CMK (cell line): ENCODE measurements around the gene ORAI2.
"Not testable (repeated sequence)": the region's sequence is repeated elsewhere in the genome, so short reads cannot be mapped to it uniquely, and the experiment has no call there.

ENCODE experiments used
- DNase-seq: peaks from one replicate; pipeline ENCODE4 v3.0.0-alpha.2; 2010; ENCODE audit warnings: low read depth

ORAI2 gene

DNA sequence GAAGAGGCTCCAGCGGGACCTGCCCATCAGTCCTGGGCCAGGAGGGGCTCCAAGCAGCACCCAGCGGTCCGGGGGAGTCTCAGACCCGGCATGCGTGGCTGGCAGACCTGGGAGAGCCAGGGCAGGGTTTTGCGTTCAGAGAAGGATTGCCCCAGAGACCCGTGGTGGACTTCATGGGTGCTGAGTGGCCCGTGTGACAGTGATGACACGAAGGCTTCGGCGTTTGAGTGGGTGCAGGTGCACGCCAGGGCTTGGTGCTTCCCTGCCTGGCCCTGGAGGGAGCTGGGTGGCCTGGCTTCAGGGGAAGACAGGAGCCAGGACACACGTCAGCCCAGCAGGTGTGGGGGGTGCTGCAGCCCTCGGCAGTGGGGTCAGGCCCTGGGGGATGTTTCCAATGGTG is 13.9 kb downstream of the ORAI2 start:
- no peak for DNase-seq

DNA sequence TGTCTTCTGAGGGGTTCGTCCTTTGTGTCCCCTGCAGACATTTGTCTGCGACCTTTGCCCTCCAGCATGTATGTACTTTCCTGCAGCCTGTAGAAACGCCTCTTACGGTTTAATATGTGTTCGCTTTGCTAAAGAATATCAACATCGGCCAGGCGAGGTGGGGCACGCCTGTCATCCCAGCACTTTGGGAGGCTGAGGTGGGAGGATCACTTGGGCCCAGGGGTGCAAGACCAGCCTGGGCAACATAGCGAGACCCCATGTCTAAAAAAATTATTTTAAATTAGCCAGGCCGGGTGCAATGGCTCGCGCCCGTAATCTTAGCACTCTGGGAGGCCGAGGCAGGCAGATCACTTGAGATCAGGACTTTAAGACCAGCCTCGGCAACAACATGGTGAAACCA is 15.8 kb downstream of the ORAI2 start:
- no peak for DNase-seq

DNA sequence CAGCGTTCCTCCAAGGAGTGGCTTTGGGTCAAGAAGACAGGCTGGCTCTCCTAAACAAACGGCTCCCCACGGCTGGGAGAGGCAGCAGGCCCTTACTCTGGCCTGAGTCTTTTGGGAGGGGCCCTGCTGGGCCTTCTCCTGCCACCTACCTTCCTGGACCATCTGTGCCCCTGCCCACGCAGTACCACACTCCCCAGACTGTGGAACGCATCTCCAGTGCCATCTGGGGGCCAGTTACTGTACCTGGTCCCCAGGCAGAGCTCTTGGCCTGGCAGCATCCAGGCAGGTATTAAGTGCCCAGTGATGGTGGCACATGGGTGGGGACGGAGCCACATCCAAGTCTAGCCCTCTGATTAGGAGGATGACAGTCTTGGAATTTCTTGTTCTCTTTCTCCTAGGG is 16.9 kb downstream of the ORAI2 start:
- DNase-seq, result no peak

DNA sequence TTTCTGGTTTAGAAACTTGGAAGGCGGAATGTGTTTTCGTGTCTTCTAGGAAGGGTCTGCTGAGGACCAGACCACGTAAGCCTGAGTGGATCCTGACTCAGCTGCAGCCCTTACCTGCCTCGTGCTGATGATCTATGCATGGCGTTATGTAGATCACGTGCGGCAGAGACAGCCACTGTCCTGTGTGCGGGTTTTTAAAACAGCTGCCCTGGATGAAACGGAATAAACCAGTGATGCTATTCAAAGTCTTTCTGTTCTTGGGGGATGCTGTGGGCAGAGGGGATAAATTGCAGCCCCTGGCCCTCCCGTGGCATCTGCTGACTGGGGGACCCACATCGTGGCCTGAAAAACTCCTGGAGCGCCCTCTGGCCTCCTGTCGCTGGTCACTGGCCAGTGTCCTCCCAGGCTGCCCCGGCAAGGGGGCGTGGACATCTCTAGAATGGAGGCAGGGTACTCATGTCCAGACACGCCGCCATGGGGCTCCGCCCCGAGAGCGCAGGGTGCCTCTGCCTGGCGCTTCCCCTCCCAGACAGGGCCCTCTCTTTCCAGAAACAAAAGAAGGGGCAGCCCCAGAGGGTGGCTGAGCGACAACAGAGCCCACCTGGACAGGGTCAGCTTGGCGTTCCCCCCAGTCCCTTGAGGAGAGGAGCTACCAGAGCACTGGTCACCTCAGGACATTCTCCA is 18.1 kb downstream of the ORAI2 start:
- DNase-seq, result no peak

DNA sequence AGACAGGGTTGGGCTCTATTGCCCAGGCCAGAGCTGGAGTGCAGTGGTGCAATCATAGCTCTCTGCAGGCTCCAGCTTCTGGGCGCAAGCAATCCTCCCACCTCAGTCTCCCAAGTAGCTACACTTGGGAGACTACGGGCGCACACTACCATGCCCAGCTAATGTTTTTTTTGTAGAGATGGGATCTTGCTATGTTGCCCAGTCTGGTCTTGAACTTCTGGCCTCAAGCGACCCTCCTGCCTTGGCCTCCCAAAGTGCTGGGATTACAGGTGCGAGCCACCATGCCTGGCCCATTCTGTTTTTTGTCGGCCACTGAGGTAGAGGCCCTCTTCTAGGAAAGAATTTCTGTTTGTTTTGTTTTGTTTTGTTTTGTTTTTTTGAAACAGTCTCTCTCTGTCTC is 19.1 kb downstream of the ORAI2 start:
- no peak for DNase-seq

DNA sequence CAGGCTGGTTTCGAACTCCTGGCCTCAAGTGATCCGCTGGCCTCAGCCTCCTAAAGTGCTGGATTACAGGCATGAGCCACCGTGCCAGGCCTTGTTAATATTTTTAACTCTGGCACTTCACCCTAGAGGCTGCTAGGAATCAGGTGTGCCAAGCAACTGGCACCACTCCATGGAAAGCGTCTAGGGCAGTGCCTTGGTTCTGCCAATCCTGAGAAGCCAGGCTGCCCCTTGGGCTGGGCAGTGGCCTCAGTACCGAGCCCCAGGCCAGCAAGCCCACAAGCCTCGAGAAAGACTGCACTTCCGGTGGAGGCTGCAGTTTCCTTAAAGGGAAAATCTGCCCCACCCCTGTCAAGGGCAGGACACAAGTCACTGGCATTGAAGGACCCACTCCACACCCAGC is 19.9 kb downstream of the ORAI2 start:
- no peak for DNase-seq

DNA sequence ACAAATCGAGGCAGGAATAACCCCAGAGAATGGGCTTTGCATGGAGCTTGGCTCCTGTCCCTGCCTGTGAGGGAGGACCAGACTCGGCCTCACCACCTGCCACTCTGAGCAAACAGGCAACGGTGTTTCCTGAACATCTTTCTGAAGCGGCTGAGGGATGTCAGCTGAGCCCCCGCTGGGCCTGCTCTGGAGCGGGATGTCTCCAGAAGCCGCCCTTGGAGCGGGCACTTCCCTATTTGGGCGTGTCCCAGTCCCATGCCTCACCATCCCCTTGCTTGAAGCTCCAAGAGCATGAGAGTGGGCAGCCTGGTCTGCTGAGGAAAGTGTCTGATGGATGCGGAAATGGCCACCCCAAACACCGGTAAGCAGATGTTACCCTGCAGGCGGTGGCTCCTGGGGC is 21.1 kb downstream of the ORAI2 start:
- DNase-seq, result no peak

DNA sequence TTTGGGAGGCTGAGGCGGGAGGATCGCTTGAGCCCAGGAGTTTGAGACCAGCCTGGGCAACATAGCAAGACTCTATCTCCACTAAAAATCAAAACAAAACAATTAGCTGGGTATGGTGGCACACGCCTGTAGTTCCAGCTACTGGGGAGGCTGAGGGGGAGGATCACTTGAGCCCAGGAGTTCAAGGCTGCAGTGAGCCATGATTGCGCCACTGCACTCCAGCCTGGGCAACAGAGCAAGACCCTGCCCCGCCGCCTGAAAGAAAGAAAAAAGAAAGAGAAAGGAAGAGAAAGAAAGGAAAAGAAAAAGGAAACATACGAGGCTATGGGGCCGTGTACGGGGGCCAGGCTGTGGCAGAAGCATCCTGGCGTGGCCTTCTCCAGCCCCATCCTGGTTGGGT is 21.6 kb downstream of the ORAI2 start:
- DNase-seq, result not testable (repeated sequence)

DNA sequence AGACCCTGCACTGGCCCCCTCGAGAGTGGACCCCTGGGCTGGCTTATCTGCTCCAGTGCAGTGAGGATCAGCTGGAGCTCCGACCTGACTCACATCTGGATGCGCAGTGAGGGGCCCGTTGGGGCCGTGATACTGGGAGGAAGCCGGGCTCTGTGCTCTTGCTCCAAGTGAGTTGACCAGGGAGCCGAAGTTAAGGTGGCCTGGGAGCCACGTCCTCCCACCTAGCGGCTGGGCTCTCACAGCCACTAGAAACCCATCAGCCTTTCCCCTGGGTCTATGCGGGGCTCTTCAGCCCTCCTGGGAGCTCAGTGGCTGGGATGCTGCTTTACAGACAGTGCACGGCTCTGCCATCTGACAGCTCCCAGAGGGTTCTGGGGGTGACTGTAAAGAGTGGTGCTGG is 22.2 kb downstream of the ORAI2 start:
- no peak for DNase-seq

DNA sequence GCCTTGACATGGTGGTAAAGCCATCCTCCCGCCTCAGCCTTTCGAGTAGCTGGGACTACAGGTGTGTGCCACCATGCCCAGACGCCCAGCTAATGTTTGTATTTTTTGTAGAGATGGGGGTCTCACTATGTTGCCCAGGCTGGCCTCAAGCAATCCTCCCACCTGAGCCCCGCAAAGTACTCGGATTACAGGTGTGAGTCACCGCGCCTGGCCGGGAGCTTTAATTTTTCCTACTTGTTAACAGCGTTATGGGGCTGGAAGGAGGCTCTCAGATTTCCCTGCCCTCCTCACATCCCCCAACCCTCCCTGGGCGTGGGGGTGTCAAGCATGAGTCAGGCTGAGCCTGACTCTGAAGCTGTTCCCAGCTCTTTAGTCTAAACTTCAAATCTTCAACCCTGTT is 23.0 kb downstream of the ORAI2 start:
- DNase-seq, result no peak

DNA sequence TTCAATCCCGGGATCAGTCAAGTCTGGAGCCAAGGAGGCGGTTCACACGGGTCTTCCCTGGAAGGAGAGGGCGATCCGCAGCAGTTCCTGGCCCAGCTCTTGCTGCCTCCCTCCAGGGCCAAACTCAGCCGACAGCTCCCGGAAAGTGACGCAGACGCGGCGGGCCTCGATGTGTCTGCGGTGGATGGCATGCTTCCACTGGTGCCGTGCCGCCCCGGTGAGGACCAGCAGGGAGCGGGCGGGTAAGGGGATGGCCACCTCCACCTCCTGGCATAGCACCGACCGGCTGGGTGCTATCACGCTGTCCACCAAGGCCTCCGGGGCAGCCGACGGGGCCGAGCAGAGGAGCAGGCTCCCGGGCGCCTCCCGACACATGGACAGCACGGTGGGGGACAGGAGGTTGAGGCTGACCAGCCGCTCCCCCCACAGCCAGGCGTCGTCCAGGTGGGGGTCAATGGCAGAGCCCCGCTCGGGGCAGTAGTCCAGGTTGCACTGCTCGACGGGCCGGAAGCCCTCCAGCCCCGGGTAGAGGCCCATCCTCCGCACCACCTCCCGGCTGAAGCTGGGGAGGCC is 24.1 kb downstream of the ORAI2 start:
- no peak for DNase-seq

DNA sequence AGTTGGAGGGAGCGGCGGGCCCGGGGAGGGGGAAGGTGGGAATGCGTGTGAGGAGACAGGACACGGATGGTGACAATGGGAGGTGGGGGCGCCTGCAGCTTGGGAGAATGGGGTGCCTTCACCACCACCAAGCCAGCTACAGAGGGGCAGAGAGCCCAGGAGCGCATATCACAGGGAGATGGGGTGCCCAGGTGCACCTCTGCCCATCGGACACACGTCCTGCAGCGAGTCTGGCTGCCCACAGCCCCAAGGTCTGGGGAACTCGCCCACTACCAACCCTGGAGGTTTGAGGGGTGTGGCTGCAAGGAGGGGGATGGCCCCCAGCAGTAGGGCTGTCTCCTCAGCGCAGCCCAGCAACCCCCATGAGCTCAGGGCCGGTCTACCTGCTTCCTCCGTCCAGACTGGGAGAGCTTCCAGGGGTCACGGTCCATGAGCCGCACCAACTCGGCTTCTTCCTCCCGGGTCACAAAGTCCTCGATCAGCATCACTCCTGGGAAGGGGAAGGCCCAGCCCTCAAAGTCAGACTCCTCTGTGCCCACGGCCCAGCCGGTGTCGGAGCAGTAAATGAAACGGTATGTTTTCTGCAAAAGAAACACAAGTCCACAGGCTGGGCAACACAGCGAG is 26.0 kb downstream of the ORAI2 start:
- DNase-seq, result no peak

DNA sequence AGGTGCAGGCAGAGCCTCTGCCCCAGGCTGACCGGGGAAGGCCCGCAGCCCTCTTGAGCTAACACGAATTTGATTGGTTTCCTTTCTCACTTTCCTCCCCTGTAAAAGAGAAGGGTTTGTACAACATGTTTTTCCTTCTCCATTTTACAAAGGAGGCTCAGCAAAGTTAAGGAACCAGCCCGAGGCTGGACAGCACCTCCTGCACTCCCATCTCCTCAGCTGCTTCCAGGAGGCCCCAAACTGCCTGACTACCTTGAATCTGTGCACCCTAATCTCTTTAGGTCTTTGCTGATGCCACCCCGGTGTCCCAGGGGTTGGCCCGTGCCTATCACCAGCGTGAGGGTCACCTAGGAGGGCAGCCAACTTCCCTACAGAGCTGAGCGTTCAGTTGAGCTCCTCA is 27.1 kb downstream of the ORAI2 start:
- DNase-seq, result no peak

DNA sequence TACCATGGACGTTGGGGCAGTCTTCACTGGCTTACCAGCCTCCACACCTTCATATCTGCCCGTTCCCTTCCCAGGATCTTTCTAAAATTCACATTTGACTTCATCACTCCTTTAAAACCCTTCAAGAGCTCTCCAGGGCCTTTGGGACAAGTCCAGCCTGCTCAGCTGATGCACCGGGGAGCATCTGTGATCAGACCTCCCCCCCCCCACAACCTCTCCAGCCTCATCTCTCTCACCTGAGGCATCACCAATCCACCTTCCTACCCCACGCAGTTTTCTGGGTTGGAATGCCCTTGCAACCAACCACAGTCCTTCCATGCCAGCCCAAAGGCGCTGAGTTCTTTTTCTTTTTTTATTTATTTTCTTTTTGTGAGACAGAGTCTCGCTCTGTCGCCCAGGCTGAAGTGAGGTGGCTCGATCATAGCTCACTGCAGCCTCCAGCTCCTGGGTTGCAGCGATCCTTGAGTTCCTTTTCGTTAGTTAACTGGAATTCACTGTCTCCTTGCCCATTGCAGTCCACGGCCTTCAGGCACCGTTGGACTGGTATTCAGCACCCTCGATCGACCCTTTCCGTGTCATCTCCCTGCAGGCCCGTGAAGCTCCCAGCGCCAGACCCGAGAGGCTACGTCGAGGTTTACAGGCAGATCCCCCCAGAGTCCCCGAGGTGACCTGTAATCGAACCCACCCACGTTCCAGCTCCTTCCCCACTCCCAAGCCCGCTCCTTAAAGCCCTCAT is 30.6 kb downstream of the ORAI2 start:
- no peak for DNase-seq

DNA sequence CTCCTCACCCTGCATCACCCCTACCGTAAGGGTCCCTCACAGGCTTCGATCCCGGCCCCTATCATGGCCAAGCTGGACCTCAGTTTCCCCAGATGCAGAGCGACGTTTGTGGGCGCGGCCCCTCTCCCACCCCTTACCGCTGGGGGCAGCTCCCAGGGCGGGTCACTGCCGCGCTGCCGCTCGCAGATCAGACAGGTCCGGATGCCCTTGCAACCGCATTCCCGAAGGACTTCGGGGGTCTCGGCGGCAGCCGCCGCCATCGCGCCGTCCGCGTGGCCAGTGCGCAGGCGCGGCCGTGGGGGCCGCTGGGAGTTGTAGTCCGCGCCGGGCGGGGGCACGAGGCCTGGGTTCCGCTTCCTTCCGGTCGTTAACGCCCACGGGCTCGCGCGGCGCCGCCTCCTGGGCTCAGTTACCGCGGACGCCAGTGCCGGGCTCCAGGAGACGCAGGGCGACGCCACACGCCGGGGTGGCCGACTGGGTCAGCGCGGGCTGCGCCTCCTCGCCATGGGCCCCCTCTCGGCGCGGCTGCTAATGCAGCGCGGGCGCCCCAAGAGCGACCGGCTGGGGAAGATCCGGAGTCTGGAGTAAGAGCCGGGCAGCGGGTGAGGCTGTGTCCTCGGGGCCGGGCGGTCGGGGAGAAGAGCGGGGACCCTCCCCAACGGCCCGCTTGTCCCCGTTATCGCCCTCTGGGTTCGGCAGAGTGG is 31.4 kb downstream of the ORAI2 start, which contains the start of the genes ALKBH4 and LRWD1:
Gene ALKBH4, minus strand, starts transcription at position 287 of the 704 bp plus-strand sequence. Its CDS starts 27 bp downstream, at position 260.
Gene LRWD1, plus strand, starts transcription at position 408 of the 704 bp plus-strand sequence. Its CDS starts 97 bp downstream, at position 505.
- DNase-seq, result peak; percentile 90

DNA sequence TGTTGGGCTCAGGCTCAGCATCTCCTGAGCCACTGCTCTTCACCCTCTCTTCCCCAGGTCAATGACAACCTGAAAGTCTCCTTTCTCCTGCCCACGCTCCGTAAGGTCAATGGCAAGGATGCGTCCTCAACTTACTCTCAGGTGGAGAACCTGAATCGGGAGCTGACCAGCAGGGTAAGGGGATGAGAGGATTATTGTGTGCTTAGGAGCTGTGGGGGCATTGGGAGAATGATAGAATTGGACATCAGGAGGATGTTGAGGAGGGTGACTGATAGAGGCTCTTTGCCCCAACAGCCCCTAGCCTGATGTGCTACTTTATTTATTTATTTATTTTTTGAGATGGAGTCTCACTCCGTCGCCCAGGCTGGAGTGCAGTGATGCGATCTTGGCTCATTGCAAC is 32.7 kb downstream of the ORAI2 start:
- DNase-seq, result no peak

DNA sequence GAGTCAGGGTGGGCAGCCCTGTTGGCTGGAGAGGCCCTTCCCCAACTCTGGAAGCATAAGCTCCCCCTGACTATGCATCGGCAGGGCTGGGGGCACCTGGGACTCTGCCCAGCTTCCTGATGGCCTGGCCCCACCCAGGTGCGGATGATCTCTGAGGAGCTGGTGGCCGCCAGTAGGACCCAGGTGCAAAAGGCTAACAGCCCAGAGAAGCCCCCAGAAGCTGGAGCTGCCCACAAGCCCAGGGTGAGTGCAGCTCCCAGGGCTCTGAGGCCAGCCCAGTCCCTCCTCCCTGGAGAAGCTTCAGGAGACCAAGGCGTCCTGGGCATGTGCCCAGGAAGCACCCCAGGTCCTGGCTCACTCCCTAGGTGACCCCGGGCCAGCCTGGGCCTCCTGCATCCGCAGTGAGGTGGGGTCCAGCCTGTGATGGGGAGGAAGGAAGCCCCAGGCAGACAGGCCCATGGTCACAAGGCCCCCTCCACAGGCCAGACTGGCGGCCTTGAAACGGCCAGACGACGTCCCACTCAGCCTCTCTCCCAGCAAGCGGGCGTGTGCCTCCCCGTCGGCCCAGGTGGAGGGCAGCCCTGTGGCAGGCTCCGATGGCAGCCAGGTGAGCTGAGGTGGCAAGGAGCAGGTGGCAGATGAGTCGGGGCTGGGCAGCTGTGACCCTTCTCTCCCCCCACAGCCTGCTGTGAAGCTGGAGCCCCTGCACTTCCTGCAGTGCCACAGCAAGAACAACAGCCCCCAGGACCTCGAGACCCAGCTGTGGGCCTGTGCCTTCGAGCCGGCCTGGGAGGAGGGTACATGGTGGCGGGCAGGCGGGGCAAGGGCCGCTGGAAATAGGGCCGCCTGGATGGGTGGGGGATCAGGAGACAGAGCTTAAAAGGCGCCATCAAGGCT is 34.5 kb downstream of the ORAI2 start:
- DNase-seq, result no peak

DNA sequence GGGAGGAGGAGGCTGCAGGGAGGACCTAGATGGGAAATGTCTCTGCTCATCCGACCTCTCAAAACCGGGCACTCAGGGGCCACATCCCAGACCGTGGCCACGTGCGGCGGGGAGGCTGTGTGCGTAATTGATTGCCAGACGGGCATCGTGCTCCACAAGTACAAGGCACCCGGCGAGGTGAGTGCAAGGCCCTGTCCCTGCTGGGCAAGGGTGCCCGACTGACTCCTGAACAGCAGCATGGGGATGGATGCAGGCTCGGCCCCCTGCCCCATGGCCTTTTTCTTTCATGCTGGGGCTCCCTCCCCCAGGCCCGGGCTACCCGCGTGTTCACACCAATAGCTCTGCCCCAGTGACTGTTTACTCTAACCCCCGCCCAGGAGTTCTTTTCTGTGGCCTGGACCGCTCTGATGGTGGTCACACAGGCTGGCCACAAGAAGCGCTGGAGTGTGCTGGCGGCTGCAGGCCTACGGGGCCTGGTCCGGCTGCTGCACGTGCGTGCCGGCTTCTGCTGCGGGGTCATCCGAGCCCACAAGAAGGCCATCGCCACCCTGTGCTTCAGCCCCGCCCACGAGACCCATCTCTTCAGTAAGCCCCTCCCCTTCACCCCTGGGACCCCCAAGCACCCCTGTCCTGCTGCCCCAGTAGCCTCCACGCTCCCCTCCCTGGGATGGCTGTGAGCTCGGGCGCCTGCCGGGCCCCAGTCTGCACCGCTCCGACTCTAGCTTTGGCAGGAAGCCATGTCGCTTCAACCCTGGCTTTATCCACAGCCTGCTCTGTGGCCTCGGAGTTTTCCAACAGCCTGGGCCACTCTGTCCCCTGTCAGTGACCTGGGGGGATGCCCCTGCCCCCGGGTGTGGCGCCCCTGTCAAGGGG is 35.3 kb downstream of the ORAI2 start:
- DNase-seq, result no peak

DNA sequence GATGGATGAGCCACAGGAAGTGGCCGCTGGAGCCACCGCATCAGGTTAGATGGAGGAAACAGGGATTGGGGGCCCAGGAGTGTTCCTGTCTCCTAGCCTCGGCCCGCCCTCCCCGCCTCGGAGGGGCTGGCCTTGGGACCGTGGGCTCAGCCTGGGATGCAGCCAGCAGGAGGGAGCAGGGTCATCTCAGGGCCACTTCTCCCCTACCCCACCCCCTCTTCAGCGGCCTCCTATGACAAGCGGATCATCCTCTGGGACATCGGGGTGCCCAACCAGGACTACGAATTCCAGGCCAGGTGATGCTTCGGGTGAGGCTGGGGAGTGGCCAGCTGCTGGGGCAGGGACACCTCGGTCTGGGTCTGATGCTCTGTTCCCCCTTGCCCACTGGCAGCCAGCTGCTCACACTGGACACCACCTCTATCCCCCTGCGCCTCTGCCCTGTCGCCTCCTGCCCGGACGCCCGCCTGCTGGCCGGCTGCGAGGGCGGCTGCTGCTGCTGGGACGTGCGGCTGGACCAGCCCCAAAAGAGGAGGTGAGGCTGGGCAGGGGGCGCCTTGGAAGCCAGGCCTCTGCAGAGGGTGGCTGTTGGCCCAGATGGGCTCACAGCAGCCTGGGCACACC is 36.1 kb downstream of the ORAI2 start:
- DNase-seq, result no peak
